Mesendoderm (in vitro differentiated cells): ENCODE results near the gene YDJC.

ENCODE experiments used
- DNase-seq: peaks from one replicate; pipeline ENCODE4 v3.0.0; 2013
- H2AK5ac ChIP-seq: 2 replicates; pipeline ENCODE4 v1.6.1; 2013; ENCODE audit warnings: low read length, inconsistent platforms
- H2BK120ac ChIP-seq: 2 replicates; pipeline ENCODE4 v1.6.1; 2013; ENCODE audit warnings: low read depth, mild to moderate bottlenecking, low read length, moderate library complexity, mixed read lengths
- H2BK15ac ChIP-seq: replicated peaks from 2 replicates; pipeline ENCODE4 v1.6.1; 2013; ENCODE audit warnings: low read depth, mild to moderate bottlenecking, moderate library complexity
- H2BK5ac ChIP-seq: 2 replicates; pipeline ENCODE4 v1.6.1; 2013; ENCODE audit warnings: low read length, inconsistent platforms
- H3K18ac ChIP-seq: 2 replicates; pipeline ENCODE4 v1.6.1; 2013; ENCODE audit warnings: mild to moderate bottlenecking, low read length, mixed read lengths
- H3K23ac ChIP-seq: one replicate; pipeline ENCODE4 v1.6.1; 2013; ENCODE audit warnings: low read length
- H3K27ac ChIP-seq: 2 replicates; pipeline ENCODE4 v1.5.1; 2013; ENCODE audit warnings: low read depth, mild to moderate bottlenecking, inconsistent platforms, low read length, moderate library complexity
- H3K27me3 ChIP-seq: 2 replicates; pipeline ENCODE4 v1.6.1; 2013; ENCODE audit warnings: low read length, control low read depth, mild to moderate bottlenecking, inconsistent platforms; ENCODE audit not compliant: insufficient read depth, poor library complexity
- H3K36me3 ChIP-seq: 2 replicates; pipeline ENCODE4 v1.6.1; 2013; ENCODE audit warnings: low read length, inconsistent platforms; ENCODE audit not compliant: control insufficient read depth, insufficient read depth
- H3K4ac ChIP-seq: one replicate; pipeline ENCODE4 v1.6.1; 2013; ENCODE audit warnings: low read depth, mild to moderate bottlenecking, low read length, moderate library complexity
- H3K4me1 ChIP-seq: 2 replicates; pipeline ENCODE4 v1.6.1; 2013; ENCODE audit warnings: low read depth, low read length, inconsistent platforms; ENCODE audit not compliant: control insufficient read depth
- H3K4me2 ChIP-seq: 2 replicates; pipeline ENCODE4 v1.6.1; 2013; ENCODE audit warnings: low read length
- H3K4me3 ChIP-seq: 2 replicates; pipeline ENCODE4 v1.5.1; 2013; ENCODE audit warnings: mild to moderate bottlenecking, low read length
- H3K56ac ChIP-seq: one replicate; pipeline ENCODE4 v1.6.1; 2013; ENCODE audit warnings: low read length
- H3K79me1 ChIP-seq: 2 replicates; pipeline ENCODE4 v1.6.1; 2013; ENCODE audit warnings: low read length, inconsistent platforms
- H3K79me2 ChIP-seq: 2 replicates; pipeline ENCODE4 v1.6.1; 2013; ENCODE audit warnings: mild to moderate bottlenecking, low read length; ENCODE audit not compliant: control insufficient read depth, insufficient read depth
- H3K9ac ChIP-seq: 2 replicates; pipeline ENCODE4 v1.6.1; 2013; ENCODE audit warnings: low read length, inconsistent platforms
- H4K5ac ChIP-seq: one replicate; pipeline ENCODE4 v1.6.1; 2013; ENCODE audit warnings: low read length
- H4K8ac ChIP-seq: one replicate; pipeline ENCODE4 v1.6.1; 2013; ENCODE audit warnings: low read depth, mild to moderate bottlenecking, control low read depth, low read length, moderate library complexity
- WGBS: extraction: QIAGEN DNeasy Blood & Tissue Kit; methylation state at CpG from one replicate; pipeline ENCODE4 v1.1.7; 2013; ENCODE audit warnings: low lambda C conversion rate, missing lambda C conversion rate; ENCODE audit not compliant: insufficient coverage; ENCODE audit errors: extremely low coverage; 5-methylcytosine and 5-hydroxymethylcytosine counted together

Gene YDJC

DNA sequence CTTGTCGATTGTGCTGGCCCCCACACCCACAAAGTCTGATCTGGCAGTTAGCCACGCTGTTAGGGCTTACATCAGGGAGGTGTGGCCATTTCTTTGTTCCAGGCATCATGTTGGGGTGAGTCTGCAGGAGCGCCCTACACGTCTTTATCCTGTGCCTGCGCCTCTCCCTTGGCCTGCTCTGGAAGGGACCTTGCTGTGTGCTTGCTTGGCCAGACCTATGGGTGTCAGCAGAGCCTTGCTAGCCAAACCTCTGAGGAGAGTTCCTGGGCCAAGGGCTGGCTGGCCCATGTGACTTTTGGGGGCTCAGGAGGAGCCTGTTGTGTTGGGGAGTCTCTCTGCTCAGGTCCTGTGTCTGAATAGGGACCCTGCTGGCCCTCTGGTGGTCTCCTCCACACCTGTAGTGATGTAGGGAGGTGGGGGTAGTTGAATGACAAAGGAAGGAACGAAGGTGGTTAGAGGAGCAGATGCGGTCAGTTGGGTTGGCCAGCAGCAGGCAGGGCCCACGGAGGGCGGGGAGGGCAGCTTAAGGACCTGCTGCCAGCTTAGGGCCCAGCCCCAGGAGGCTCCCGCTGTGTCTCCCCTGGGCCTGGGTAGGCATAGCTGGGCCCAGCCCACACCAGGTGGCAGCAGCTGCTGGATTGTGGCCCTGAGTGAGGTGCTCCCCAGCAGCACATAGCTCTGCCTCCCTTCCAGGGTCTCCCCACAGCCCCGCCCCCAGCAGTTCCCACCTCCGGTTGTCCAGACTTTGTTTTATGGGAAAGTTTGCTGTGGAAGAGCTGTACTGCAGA lies 43.9 kb upstream of the YDJC start:
- Histone ChIP-seq H4K5ac (no peak overlapping the region), H2BK5ac (no peak overlapping the region), H3K4me2 (no peak overlapping the region), H2AK5ac (no peak overlapping the region), H3K9ac (no peak overlapping the region), H3K4ac (no peak overlapping the region), H2BK15ac (no peak overlapping the region), H3K4me3 (no peak overlapping the region), H3K27ac (no peak overlapping the region), H3K27me3 (no peaks in the 10 kb centered on the region), H2BK120ac (no peak overlapping the region), H3K4me1 (no peaks in the 10 kb centered on the region), H3K23ac (no peak overlapping the region), H4K8ac (no peak overlapping the region), H3K56ac (no peak overlapping the region), H3K36me3 (peaks cover 3% of the 10 kb centered on the region), H3K79me2 (no peaks in the 10 kb centered on the region), H3K18ac (no peak overlapping the region), H3K79me1 (peaks cover 2% of the 10 kb centered on the region)
- no peak for DNase-seq
- no CpG with 5 or more reads among the region's 12 CpGs for WGBS

GRCh38 chr22:21672107-21672629 lies 42.3 kb upstream of the YDJC start:
- Histone ChIP-seq H2AK5ac (no peak overlapping the region), H3K27me3 (no peaks in the 10 kb centered on the region), H3K56ac (no peak overlapping the region), H3K4me3 (no peak overlapping the region), H3K4me1 (no peaks in the 10 kb centered on the region), H2BK15ac (no peak overlapping the region), H4K8ac (no peak overlapping the region), H3K36me3 (peaks cover 3% of the 10 kb centered on the region), H2BK5ac (no peak overlapping the region), H3K18ac (no peak overlapping the region), H2BK120ac (no peak overlapping the region), H3K79me2 (no peaks in the 10 kb centered on the region), H3K4me2 (no peak overlapping the region), H3K23ac (no peak overlapping the region), H3K79me1 (peaks cover 2% of the 10 kb centered on the region), H3K27ac (no peak overlapping the region), H4K5ac (no peak overlapping the region), H3K9ac (no peak overlapping the region), H3K4ac (no peak overlapping the region)
- no CpG with 5 or more reads among the region's 6 CpGs for WGBS
- DNase-seq, result peak; percentile 4

DNA sequence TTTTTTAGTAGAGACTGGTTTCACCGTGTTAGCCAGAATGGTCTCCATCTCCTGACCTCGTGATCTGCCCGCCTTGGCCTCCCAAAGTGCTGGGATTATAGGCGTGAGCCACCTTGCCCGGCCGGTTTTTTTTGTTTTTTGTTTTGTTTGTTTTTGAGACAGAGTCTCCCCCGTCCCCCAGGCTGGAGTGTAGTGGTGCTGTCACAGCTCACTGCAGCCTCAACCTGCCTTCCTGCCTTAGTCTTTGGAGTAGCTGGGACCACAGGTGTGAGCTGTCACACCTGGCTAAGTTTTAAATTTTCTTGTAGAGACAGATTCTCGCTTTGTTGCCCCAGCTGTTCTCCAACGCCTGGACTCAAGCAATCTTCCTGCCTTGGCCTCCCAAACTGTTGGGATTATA lies 39.2 kb upstream of the YDJC start:
- H3K4me1 ChIP-seq, result no peaks in the 10 kb centered on the region
- H3K27me3 ChIP-seq, result no peaks in the 10 kb centered on the region
- no peak overlapping the region for H3K9ac ChIP-seq
- no peak overlapping the region for H2BK15ac ChIP-seq
- no peak overlapping the region for H3K56ac ChIP-seq
- H3K79me2 ChIP-seq, result no peaks in the 10 kb centered on the region
- no peak overlapping the region for H4K8ac ChIP-seq
- H3K4me2 ChIP-seq, result no peak overlapping the region
- H3K27ac ChIP-seq, result no peak overlapping the region
- no CpG with 5 or more reads among the region's 9 CpGs for WGBS
- H3K79me1 ChIP-seq, result peaks cover 2% of the 10 kb centered on the region
- H2BK120ac ChIP-seq, result no peak overlapping the region
- no peak overlapping the region for H4K5ac ChIP-seq
- peaks cover 2% of the 10 kb centered on the region for H3K36me3 ChIP-seq
- H2BK5ac ChIP-seq, result no peak overlapping the region
- H3K4ac ChIP-seq, result no peak overlapping the region
- no peak overlapping the region for H3K18ac ChIP-seq
- no peak overlapping the region for H2AK5ac ChIP-seq
- no peak overlapping the region for H3K23ac ChIP-seq
- H3K4me3 ChIP-seq, result no peak overlapping the region
- no peak for DNase-seq

- Histone ChIP-seq H3K56ac (peak overlapping the region; percentile 97), H3K79me1 (peaks cover 2% of the 10 kb centered on the region), H3K79me2 (no peaks in the 10 kb centered on the region), H3K23ac (no peak overlapping the region), H3K36me3 (peaks cover 2% of the 10 kb centered on the region), H2BK5ac (no peak overlapping the region), H2AK5ac (no peak overlapping the region), H3K27ac (no peak overlapping the region), H4K5ac (no peak overlapping the region), H2BK120ac (no peak overlapping the region), H3K4me2 (peak overlapping the region; percentile 23), H3K4ac (no peak overlapping the region), H3K27me3 (no peaks in the 10 kb centered on the region), H3K18ac (no peak overlapping the region), H3K9ac (no peak overlapping the region), H3K4me3 (no peak overlapping the region), H2BK15ac (no peak overlapping the region), H4K8ac (no peak overlapping the region), H3K4me1 (no peaks in the 10 kb centered on the region)
- no CpG with 5 or more reads among the region's 16 CpGs for WGBS
- peak; percentile 27 for DNase-seq
These were observed 37.0 kb upstream of the YDJC start for GRCh38 chr22:21666786-21667185.

- Histone ChIP-seq H2BK15ac (no peak overlapping the region), H3K36me3 (no peaks in the 10 kb centered on the region), H4K5ac (no peak overlapping the region), H3K4ac (no peak overlapping the region), H3K79me1 (no peaks in the 10 kb centered on the region), H2BK120ac (no peak overlapping the region), H4K8ac (no peak overlapping the region), H2BK5ac (no peak overlapping the region), H2AK5ac (no peak overlapping the region), H3K27ac (no peak overlapping the region), H3K27me3 (no peaks in the 10 kb centered on the region), H3K79me2 (no peaks in the 10 kb centered on the region), H3K4me2 (peak overlapping the region; percentile 64), H3K4me3 (no peak overlapping the region), H3K9ac (no peak overlapping the region), H3K4me1 (no peaks in the 10 kb centered on the region), H3K18ac (no peak overlapping the region), H3K56ac (peak overlapping the region; percentile 18), H3K23ac (no peak overlapping the region)
- WGBS, result no CpG with 5 or more reads among the region's 26 CpGs
- DNase-seq, result no peak
These were observed 35.4 kb upstream of the YDJC start for GRCh38 chr22:21665047-21665851.
